ENCODE results near the gene GPRC5C. TPM values are rescaled to one million over a fixed set of nuclear protein-coding genes. Genes with fewer than 3 reads are reported as not detected.
A peak's percentile ranks its signal among the peaks of the same experiment; 100 is the strongest.

Gene GPRC5C
- total and polyA plus RNA-seq, 2 of the 8 experiments (the other 6 are each of a cell fraction or from before 2014, with no cell fraction given): 18.3 to 55.8 TPM

- peak in 1 of 2 experiments; percentile 8; a peak in 2 of 4 replicates for TF ChIP-seq SIN3A (conservative IDR thresholded peaks at IDR 0.05 in 1 of 2, IDR thresholded peaks at IDR 0.05 in 1 of 2; ENCODE audit: low read depth in 1 of 2, low read length in 2 of 2)
Observed at GRCh38 chr17:74454197-74455024, 22.5 kb downstream of the GPRC5C start (continued).
